Right lobe of liver (tissue), 6 donors: Measurements from ENCODE around the gene PRM3. TPM values are rescaled to one million over a fixed set of nuclear protein-coding genes. Genes with fewer than 3 reads are reported as not detected.

Experiments used
- ATAC-seq, 4 donors: fragments of 200-7000 bp; cut with Tn5 transposase; one replicate each; pipeline ENCODE4 v1.9.1; 2020; ENCODE audit warnings: mild to moderate bottlenecking in 4 of 4, moderate library complexity in 4 of 4
- DNase-seq, 3 donors: peaks; one replicate each; pipeline ENCODE4 v3.0.0-alpha.2; 2020
- H3K27ac ChIP-seq, 3 donors: fragments of 200-600 bp; one replicate each; pipeline ENCODE4 v1.8.0; 2022
- H3K27me3 ChIP-seq, 2 donors: fragments of 200-600 bp; one replicate each; pipeline ENCODE4 v1.8.0; 2022
- H3K36me3 ChIP-seq, 4 donors: fragments of 200-600 bp; sonication (generic) in 1 of 4; one replicate each; pipeline versions ENCODE4 v1.5.1 to v1.8.0; 2017 to 2022; ENCODE audit warnings: control low read depth in 1 of 4
- H3K4me1 ChIP-seq, 4 donors: fragments of 200-600 bp; sonication (generic) in 1 of 4; one replicate each; pipeline versions ENCODE4 v1.5.1 to v1.8.0; 2017 to 2022; ENCODE audit warnings: control low read depth in 1 of 4
- H3K4me3 ChIP-seq, 3 donors: fragments of 200-600 bp; one replicate each; pipeline ENCODE4 v1.8.0; 2022
- H3K9me3 ChIP-seq, 4 donors: fragments of 200-600 bp; sonication (generic) in 1 of 4; one replicate each; pipeline versions ENCODE4 v1.5.1 to v1.8.0; 2017 to 2022; ENCODE audit warnings: control low read depth in 1 of 4
- POLR2A ChIP-seq: fragments of 450-650 bp; IDR thresholded peaks from one replicate; pipeline ENCODE4 v1.6.1; 2017; ENCODE audit warnings: antibody characterized with exemption, mild to moderate bottlenecking
- WGBS: methylation state at CpG from one replicate; pipeline ENCODE4 v1.1.6; 2018; ENCODE audit warnings: low coverage, low lambda C conversion rate; ENCODE audit not compliant: insufficient coverage; ENCODE audit errors: missing lambda C conversion rate; 5-methylcytosine and 5-hydroxymethylcytosine counted together
- intact Hi-C, 2 donors: fragments of 100-400 bp; cut with DNase I; formaldehyde crosslinking; loops; one replicate each; pipeline versions ENCODE4 v1.11.2 to v1.14.1; 2022
- total RNA-seq, 6 experiments: library from RNA; depleted of rRNA in 2 of 6; stranded (reverse); fragments of >200 nt in 2 of 6; fragmentation: NEBNext Ultra II Directional in 3 of 6; extraction: Animal tissue kit (Norgen Biotek cat#: 25700) in 3 of 6; gene quantifications; one replicate each; pipeline versions ENCODE4 v1.1.0 to v1.2.4, GENCODE V29; 2016 to 2023
- TF ChIP-seq, protein P1 (sequence below), 4 donors: fragments of 200-600 bp in 3 of 4; fragments of 450-650 bp in 1 of 4; IDR thresholded peaks; one replicate each; pipeline versions ENCODE4 v1.5.1 to v1.8.0; 2016 to 2022; ENCODE audit warnings: antibody characterized with exemption in 4 of 4, mild to moderate bottlenecking in 2 of 4
- donor health status: DM: no; HTN: yes; CAD: no.
- donor health status: DM: no; HTN: no; CAD: no.
- donor health status: DM: no; HTN: no; CAD: no.
- donor health status: DM: no; HTN: yes; CAD: no.
- donor health status: DM: no; HTN: yes; CAD: no.

PRM3 gene
- total RNA-seq, 6 experiments from 2014 or later, result not detected

DNA sequence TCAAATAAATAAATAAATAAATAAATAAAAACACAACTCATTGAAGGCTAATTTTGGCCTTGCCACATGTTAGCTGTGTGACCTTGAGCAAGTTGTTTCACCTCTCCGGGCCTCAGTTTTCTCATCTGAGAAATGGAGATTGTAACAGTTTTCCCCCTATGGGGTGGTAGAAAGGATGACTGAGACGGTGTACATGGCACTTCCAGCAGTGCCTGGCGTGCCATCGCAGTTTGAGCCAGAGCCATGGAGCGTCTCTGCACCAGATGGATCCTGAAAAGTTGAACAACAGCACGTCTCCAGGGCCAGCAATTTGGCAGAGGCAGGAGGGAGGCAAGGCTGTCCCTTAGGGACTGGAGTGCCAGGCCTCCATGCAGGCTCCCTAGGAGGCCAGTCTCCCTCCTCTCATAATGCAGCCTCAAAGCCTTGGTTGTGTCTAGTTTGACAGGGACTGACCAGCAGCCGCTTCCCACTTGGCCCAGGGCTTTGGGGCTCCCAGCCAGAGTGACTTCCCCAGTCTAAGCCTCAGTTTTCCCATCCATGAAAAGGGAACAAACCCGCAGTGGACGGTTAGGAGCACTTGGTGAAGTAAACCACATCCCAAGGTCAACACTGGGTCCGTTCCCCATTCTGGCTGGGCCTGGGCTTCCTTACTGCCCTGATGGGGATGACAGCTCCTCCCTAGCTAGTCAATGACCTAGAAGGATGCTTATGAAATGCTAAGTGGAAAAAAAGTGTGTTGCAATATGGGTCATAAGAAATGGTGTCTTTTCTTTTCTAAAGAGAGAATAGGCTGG lies 36.8 kb downstream of the PRM3 start:
- Histone ChIP-seq H3K27ac (no peak overlapping the region), H3K36me3 (no peaks in the 10 kb centered on the region), H3K27me3 (no peaks in the 10 kb centered on the region), H3K4me3 (no peak overlapping the region), H3K9me3 (no peaks in the 10 kb centered on the region), H3K4me1 (peaks cover 0 to 15% (median 4%) of the 10 kb centered on the region in 4 donors)
- intact Hi-C loops, result no loop called here
- ATAC-seq, result no peak
- DNase-seq, result no peak
- WGBS, result 65% methylated on average over 8 of the region's 10 CpGs
- TF ChIP-seq, protein P1, sequence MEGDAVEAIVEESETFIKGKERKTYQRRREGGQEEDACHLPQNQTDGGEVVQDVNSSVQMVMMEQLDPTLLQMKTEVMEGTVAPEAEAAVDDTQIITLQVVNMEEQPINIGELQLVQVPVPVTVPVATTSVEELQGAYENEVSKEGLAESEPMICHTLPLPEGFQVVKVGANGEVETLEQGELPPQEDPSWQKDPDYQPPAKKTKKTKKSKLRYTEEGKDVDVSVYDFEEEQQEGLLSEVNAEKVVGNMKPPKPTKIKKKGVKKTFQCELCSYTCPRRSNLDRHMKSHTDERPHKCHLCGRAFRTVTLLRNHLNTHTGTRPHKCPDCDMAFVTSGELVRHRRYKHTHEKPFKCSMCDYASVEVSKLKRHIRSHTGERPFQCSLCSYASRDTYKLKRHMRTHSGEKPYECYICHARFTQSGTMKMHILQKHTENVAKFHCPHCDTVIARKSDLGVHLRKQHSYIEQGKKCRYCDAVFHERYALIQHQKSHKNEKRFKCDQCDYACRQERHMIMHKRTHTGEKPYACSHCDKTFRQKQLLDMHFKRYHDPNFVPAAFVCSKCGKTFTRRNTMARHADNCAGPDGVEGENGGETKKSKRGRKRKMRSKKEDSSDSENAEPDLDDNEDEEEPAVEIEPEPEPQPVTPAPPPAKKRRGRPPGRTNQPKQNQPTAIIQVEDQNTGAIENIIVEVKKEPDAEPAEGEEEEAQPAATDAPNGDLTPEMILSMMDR (IDR thresholded peaks at IDR 0.05), result no peak
- TF ChIP-seq POLR2A, result no peak

DNA sequence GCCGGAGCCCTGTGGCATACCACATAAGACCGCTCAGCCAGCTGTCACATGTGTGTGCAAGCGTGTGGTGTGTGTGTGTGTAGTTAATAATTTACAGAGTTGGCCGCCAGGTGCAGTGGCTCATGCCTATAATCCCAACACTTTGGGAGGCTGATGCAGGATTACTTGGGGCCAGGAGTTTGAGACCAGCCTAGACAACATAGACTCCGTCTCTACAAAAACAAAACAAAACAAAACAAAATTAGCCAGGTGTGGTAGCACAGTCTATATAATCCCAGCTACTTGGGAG lies 37.8 kb downstream of the PRM3 start:
- TF ChIP-seq POLR2A, result no peak
- TF ChIP-seq, protein P1 (IDR thresholded peaks at IDR 0.05), result no peak
- Histone ChIP-seq H3K4me3 (no peak overlapping the region), H3K9me3 (no peaks in the 10 kb centered on the region), H3K4me1 (peaks cover 0 to 15% (median 4%) of the 10 kb centered on the region in 4 donors), H3K27me3 (no peaks in the 10 kb centered on the region), H3K27ac (no peak overlapping the region), H3K36me3 (no peaks in the 10 kb centered on the region)
- peak in 2 of 3 donors; percentile 49 to 68 for DNase-seq
- intact Hi-C loops, result no loop called here
- ATAC-seq, result peak; percentile 80 to 90 (median 89)
- 21% methylated on average over 5 of the region's 5 CpGs for WGBS

DNA sequence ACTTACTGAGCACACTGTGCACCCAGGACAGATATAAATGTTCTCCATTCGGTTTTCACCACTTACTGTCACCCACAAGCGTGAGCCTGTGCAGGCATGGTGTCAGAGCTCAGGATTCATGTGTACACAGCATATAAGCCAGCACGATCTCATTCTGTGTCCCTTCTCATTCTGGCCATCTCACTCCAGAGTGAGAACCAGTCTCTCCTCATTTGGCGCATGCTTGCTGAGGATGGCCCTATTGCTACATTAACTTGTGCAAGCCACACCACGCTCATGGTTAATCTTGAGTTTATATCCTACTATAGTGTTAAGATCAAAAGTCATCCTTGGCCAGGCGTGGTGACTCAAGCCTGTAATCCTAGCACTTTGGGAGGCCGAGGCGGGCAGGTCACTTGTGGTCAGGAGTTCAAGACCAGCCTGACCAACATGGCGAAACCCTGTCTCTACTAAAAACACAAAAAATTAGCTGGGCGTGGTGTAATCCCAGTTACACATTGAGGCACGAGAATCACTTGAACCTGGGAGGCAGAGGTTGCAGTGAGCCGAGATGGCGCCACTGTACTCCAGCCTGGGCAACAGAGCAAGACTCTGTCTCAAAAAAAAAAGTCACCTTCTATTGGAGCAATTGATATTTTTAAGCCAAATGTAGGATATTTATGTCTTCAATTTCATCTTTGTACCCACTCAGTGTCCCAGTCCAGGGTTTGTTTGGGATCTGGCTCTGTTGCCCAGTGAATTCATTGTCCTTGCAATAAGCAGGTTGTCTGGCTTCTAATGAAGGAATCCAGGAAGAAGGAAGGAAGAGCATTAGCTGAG lies 38.3 kb downstream of the PRM3 start:
- Histone ChIP-seq H3K4me1 (peaks cover 0 to 16% (median 4%) of the 10 kb centered on the region in 4 donors), H3K36me3 (no peaks in the 10 kb centered on the region), H3K27me3 (no peaks in the 10 kb centered on the region), H3K27ac (no peak overlapping the region), H3K9me3 (no peaks in the 10 kb centered on the region), H3K4me3 (no peak overlapping the region)
- TF ChIP-seq, protein P1 (IDR thresholded peaks at IDR 0.05), result no peak
- no peak for TF ChIP-seq POLR2A
- no peak for DNase-seq
- WGBS, result 78% methylated on average over 11 of the region's 13 CpGs
- ATAC-seq, result no peak
- intact Hi-C loops, result no loop called here

DNA sequence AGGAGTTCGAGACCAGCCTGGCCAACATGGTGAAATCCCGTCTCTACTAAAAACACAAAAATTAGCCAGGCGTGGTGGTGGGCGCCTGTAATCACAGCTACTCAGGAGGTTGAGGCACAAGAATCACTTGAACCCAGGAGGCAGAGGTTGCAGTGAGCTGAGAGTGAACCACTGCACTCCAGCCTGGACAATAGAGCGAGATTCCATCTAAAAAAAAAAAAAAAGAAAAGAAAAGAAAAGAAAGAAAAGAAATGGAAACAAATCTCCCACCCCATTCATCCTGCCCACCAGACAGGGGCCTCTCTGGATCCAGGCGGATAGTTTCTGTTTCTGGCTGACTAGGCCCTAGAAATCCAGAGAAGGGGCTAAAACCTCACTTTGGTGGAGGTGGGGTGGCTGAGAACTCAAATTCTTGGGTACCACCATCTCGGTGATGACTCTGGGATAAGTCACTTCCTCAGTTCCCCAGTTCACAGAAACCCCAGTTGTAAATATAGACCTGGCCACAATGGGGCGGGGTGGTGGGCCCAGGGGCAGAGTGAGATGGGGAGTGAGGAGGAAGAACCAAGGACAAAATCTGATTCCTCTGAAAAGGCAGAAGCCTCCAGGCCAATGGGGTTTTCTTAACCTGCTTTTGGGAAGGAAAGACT lies 39.6 kb downstream of the PRM3 start:
- DNase-seq (no peak), ATAC-seq (no peak)
- 63% methylated on average over 6 of the region's 8 CpGs for WGBS
- Histone ChIP-seq H3K9me3 (no peaks in the 10 kb centered on the region), H3K27me3 (no peaks in the 10 kb centered on the region), H3K4me1 (peaks cover 0 to 20% (median 4%) of the 10 kb centered on the region in 4 donors), H3K36me3 (no peaks in the 10 kb centered on the region), H3K4me3 (no peak overlapping the region), H3K27ac (no peak overlapping the region)
- no peak for TF ChIP-seq POLR2A
- TF ChIP-seq, protein P1 (IDR thresholded peaks at IDR 0.05), result no peak
- intact Hi-C loops, result no loop called here
